ENCODE measurements around the gene WDR93. TPM values are rescaled to one million over a fixed set of nuclear protein-coding genes. Genes with fewer than 3 reads are reported as not detected.

The WDR93 gene
- total and polyA plus RNA-seq, 2 donors from 2014 or later: 1.2 to 2.5 TPM

- Histone ChIP-seq H3K4me1 (ENCODE audit: control insufficient read depth in 2 of 3, insufficient read depth in 2 of 3, low read depth in 1 of 3, low read length in 3 of 3) (peaks cover 0 to 9% (median 0%) of the 10 kb centered on the region in 3 donors), H3K36me3 (ENCODE audit: control insufficient read depth in 2 of 3, insufficient read depth in 3 of 3, low read length in 3 of 3) (no peaks in the 10 kb centered on the region), H3K27me3 (ENCODE audit: control insufficient read depth, insufficient read depth, low read length) (no peaks in the 10 kb centered on the region), H3K4me3 (ENCODE audit: low read length in 3 of 3) (no peak overlapping the region), H3K27ac (ENCODE audit: low read depth in 2 of 2, low read length in 2 of 2) (no peak overlapping the region), H3K9me3 (ENCODE audit: control insufficient read depth in 2 of 3, insufficient read depth in 1 of 3, low read length in 3 of 3) (no peaks in the 10 kb centered on the region), H3K9ac (ENCODE audit: low read length in 3 of 3) (no peak overlapping the region)
- intact Hi-C loops (cut with DNase I): loop anchor here (5.0 kb wide), 1 partner anchor 119 kb away; no protein-coding TSS in a partner anchor
- TF ChIP-seq CTCF (IDR thresholded peaks at IDR 0.05; ENCODE audit: borderline replicate concordance, extremely low read depth, insufficient read depth): no peak
- FAIRE-seq (no peak), DNase-seq (peak in 1 of 5 donors; percentile 49)
Observed at GRCh38 chr15:89758283-89758682, 67.7 kb downstream of the WDR93 start.

- FAIRE-seq: no peak
- TF ChIP-seq CTCF (IDR thresholded peaks at IDR 0.05; ENCODE audit: borderline replicate concordance, extremely low read depth, insufficient read depth): no peak
- intact Hi-C loops (cut with DNase I): loop anchor here (5.0 kb wide), 1 partner anchor 118 kb away; no protein-coding TSS in a partner anchor
Observed at GRCh38 chr15:89758981-89759380, 68.4 kb downstream of the WDR93 start.

GRCh38 chr15:89759835-89760234, 69.2 kb downstream of the WDR93 start:
- no peak for FAIRE-seq

More at GRCh38 chr15:89758981-89759380, 68.4 kb downstream of the WDR93 start:
- Histone ChIP-seq H3K4me3 (ENCODE audit: low read length in 3 of 3) (no peak overlapping the region), H3K4me1 (ENCODE audit: control insufficient read depth in 2 of 3, insufficient read depth in 2 of 3, low read depth in 1 of 3, low read length in 3 of 3) (peaks cover 0 to 9% (median 0%) of the 10 kb centered on the region in 3 donors), H3K27ac (ENCODE audit: low read depth in 2 of 2, low read length in 2 of 2) (no peak overlapping the region), H3K27me3 (ENCODE audit: control insufficient read depth, insufficient read depth, low read length) (no peaks in the 10 kb centered on the region), H3K36me3 (ENCODE audit: control insufficient read depth in 2 of 3, insufficient read depth in 3 of 3, low read length in 3 of 3) (no peaks in the 10 kb centered on the region), H3K9me3 (ENCODE audit: control insufficient read depth in 2 of 3, insufficient read depth in 1 of 3, low read length in 3 of 3) (no peaks in the 10 kb centered on the region), H3K9ac (ENCODE audit: low read length in 3 of 3) (no peak overlapping the region)
- peak in 1 of 5 donors; percentile 55 for DNase-seq

More at GRCh38 chr15:89759835-89760234, 69.2 kb downstream of the WDR93 start:
- Histone ChIP-seq H3K9ac (ENCODE audit: low read length in 3 of 3) (no peak overlapping the region), H3K4me1 (ENCODE audit: control insufficient read depth in 2 of 3, insufficient read depth in 2 of 3, low read depth in 1 of 3, low read length in 3 of 3) (peaks cover 0 to 9% (median 0%) of the 10 kb centered on the region in 3 donors), H3K9me3 (ENCODE audit: control insufficient read depth in 2 of 3, insufficient read depth in 1 of 3, low read length in 3 of 3) (no peaks in the 10 kb centered on the region), H3K27ac (ENCODE audit: low read depth in 2 of 2, low read length in 2 of 2) (no peak overlapping the region), H3K27me3 (ENCODE audit: control insufficient read depth, insufficient read depth, low read length) (no peaks in the 10 kb centered on the region), H3K4me3 (ENCODE audit: low read length in 3 of 3) (no peak overlapping the region), H3K36me3 (ENCODE audit: control insufficient read depth in 2 of 3, insufficient read depth in 3 of 3, low read length in 3 of 3) (no peaks in the 10 kb centered on the region)
- TF ChIP-seq CTCF (IDR thresholded peaks at IDR 0.05; ENCODE audit: borderline replicate concordance, extremely low read depth, insufficient read depth): no peak
- no peak for DNase-seq
- intact Hi-C loops (cut with DNase I): loop anchor here (5.0 kb wide), 1 partner anchor 117 kb away; no protein-coding TSS in a partner anchor
